Esophagus muscularis mucosa (tissue), 3 donors: ENCODE measurements around the gene TRMT5.

Source experiments
- CTCF ChIP-seq, 3 experiments: fragments of 200-600 bp in 2 of 3; fragments of 450-650 bp in 1 of 3; sonication (generic) in 2 of 3; IDR thresholded peaks; one replicate each; pipeline ENCODE4 v1.5.1; 2017 to 2019; ENCODE audit warnings: antibody characterized with exemption in 3 of 3, mild to moderate bottlenecking in 2 of 3, moderate library complexity in 1 of 3
- POLR2A ChIP-seq: fragments of 450-650 bp; IDR thresholded peaks from one replicate; pipeline ENCODE4 v1.6.1; 2017; ENCODE audit warnings: antibody characterized with exemption, moderate library complexity, mild to moderate bottlenecking, low read depth
- POLR2AphosphoS5 ChIP-seq, 2 donors: sonication (generic); formaldehyde crosslinking; IDR thresholded peaks; one replicate each; pipeline ENCODE4 v1.6.1; 2017; ENCODE audit warnings: antibody characterized with exemption in 2 of 2

DNA sequence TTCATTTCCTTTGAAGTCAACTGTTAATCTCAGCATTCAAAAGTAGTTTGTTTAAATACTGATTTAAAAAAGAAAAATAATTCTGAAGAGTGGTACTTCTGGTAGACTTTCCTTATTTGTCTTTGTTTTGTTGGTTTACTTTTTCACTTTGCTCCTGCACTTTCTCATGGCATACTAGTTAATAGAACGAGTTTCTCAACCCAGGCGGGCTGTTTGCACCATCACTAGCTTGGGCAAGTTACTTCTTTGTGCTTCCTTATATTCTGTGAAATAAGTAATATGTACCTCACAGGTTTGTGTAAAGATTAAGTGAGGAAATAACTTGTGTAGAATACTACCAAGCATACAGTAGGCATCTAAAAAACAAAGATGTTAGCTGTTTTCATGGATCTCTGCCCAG lies 45.6 kb upstream of the TRMT5 start:
- TF ChIP-seq CTCF (IDR thresholded peaks at IDR 0.05), result no peak
- TF ChIP-seq POLR2AphosphoS5 (IDR thresholded peaks at IDR 0.05), result no peak
- no peak for TF ChIP-seq POLR2A
